ENCODE data around the gene TP53INP2. TPM values are rescaled to one million over a fixed set of nuclear protein-coding genes. Genes with fewer than 3 reads are reported as not detected.

Gene TP53INP2
- total and polyA plus RNA-seq, 11 donors: 54.6 to 176 (median 93.7) TPM

GRCh38 chr20:34709044-34709830 lies 5.1 kb downstream of the TP53INP2 start:
- Histone ChIP-seq H3K4me3 (peak overlapping the region; percentile 44 to 78 (median 65)), H3K36me3 (peaks cover 0 to 36% (median 20%) of the 10 kb centered on the region in 9 donors), H3K9me3 (no peaks in the 10 kb centered on the region), H3K27me3 (no peaks in the 10 kb centered on the region), H3K4me1 (peaks cover 0 to 82% (median 55%) of the 10 kb centered on the region in 12 donors), H3K27ac (peak overlapping the region; percentile 65 to 99 (median 89))
- DNase-seq (peak; percentile 82 to 90 (median 86)), ATAC-seq (peak; percentile 14 to 73 (median 68))
- WGBS, 4 donors: 2 to 7% (median 4%) methylated on average over 29 to 63 of the region's 64 CpGs
- no peak for TF ChIP-seq POLR2A (IDR thresholded peaks at IDR 0.05)
- TF ChIP-seq CTCF (IDR thresholded peaks at IDR 0.05): no peak
- intact Hi-C loops (cut with DNase I): loop anchor here in 9 of 10 donors (2.0 to 10.0 kb wide), 12 partner anchors 32 to 407 kb away; partner anchors contain the start of genes AHCY (in 2 of the 9), MAP1LC3A (in 1 of the 9) and PIGU (in 1 of the 9)

- Histone ChIP-seq H3K27ac (peak overlapping the region; percentile 65 to 99 (median 89)), H3K36me3 (peaks cover 0 to 43% (median 28%) of the 10 kb centered on the region in 9 donors), H3K4me1 (peaks cover 0 to 81% (median 53%) of the 10 kb centered on the region in 12 donors), H3K27me3 (no peaks in the 10 kb centered on the region), H3K4me3 (peak overlapping the region; percentile 44 to 78 (median 65)), H3K9me3 (no peaks in the 10 kb centered on the region)
- peak; percentile 1 to 63 (median 56) for ATAC-seq
- WGBS, 4 donors: 6 to 15% (median 10%) methylated on average over 29 to 61 of the region's 61 CpGs
- peak in 7 of 12 donors; percentile 14 to 50 (median 37) for TF ChIP-seq CTCF (IDR thresholded peaks at IDR 0.05)
- no peak for TF ChIP-seq POLR2A (IDR thresholded peaks at IDR 0.05)
- peak; percentile 47 to 82 (median 79) for DNase-seq
- intact Hi-C loops (cut with DNase I): loop anchor here in 9 of 10 donors (2.0 to 10.0 kb wide), 12 partner anchors 33 to 408 kb away; partner anchors contain the start of genes AHCY (in 2 of the 9), MAP1LC3A (in 1 of the 9) and PIGU (in 1 of the 9)
Observed at GRCh38 chr20:34709831-34710567, 5.9 kb downstream of the TP53INP2 start.

DNA sequence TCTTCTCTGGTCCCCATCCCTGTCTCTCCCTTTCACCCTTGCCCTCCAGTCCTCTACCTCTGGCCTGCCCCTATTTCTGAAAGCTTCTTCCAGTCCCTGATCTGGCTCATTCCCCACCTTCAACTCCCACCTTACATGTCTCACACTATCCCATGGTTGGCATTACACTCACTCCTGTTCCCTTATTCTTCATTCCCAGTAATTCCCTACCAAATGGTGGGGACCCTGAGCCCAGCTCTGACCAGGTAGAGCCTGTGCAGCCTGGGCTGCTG lies 6.4 kb downstream of the TP53INP2 start:
- Histone ChIP-seq H3K27ac (peak overlapping the region in 7 of 12 donors; percentile 84 to 99 (median 92)), H3K4me1 (peaks cover 0 to 76% (median 48%) of the 10 kb centered on the region in 12 donors), H3K4me3 (peak overlapping the region in 8 of 12 donors; percentile 57 to 78 (median 72)), H3K36me3 (peaks cover 0 to 48% (median 33%) of the 10 kb centered on the region in 9 donors), H3K27me3 (no peaks in the 10 kb centered on the region), H3K9me3 (no peaks in the 10 kb centered on the region)
- no peak for TF ChIP-seq CTCF (IDR thresholded peaks at IDR 0.05)
- no peak for TF ChIP-seq POLR2A (IDR thresholded peaks at IDR 0.05)
- ATAC-seq: no peak
- intact Hi-C loops (cut with DNase I): no loop called here
- no peak for DNase-seq
